Activated gamma-delta T cell treated with Interleukin-2 at 50 U/mL for 16 hours (primary cell): Measurements from ENCODE around the gene CCNQ.

Source experiments
- DNase-seq: peaks from one replicate; pipeline ENCODE4 v3.0.0-alpha.2; 2020

Gene CCNQ

GRCh38 chrX:153637121-153638040, 38.4 kb upstream of the CCNQ start:
- DNase-seq = no peak

GRCh38 chrX:153636716-153637115, 37.8 kb upstream of the CCNQ start:
- DNase-seq = no peak

DNA sequence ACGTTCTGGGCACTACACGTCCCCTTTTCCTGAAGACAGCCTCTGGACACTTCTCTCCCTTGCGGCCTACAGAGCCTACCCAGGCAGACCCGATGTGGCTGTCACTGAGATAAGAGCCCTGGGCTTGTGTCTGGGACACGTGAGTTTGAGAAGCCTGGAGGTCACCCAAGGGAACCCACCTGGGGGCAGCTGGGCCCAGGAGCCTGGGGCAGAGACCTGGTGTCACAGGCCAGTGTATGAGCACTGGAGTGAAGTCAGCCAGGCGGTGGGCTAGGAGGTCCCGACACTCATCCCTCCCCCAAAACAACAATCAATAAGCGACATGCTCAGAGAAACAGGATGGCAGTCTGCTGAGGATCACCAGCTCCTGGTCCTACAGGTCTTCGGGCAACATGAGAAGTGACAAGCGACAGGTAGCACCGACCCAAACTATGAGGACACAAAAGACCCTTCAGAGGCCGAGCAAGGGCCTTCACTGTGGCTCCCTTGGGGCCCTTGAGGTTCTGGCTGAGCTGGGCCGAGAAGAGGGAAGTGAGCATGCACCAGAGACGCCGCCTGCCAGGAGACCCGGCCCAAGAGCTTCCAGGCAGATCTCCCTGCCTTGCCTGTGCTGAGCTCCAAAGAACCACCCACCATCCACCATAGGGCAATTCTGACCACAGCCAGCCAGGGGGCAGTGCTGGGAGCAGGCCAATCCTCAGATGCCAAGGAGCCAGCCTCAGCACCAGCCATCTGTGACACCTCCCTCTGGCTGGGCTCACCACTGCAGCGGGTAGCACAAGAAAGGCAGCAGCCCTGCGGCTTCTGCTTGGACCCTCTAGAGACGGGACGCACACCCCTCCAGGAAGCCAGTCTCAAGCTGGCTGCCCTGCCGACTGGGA, 37.1 kb upstream of the CCNQ start:
- no peak for DNase-seq

- no peak for DNase-seq
Observed at GRCh38 chrX:153635388-153635787, 36.4 kb upstream of the CCNQ start.

DNA sequence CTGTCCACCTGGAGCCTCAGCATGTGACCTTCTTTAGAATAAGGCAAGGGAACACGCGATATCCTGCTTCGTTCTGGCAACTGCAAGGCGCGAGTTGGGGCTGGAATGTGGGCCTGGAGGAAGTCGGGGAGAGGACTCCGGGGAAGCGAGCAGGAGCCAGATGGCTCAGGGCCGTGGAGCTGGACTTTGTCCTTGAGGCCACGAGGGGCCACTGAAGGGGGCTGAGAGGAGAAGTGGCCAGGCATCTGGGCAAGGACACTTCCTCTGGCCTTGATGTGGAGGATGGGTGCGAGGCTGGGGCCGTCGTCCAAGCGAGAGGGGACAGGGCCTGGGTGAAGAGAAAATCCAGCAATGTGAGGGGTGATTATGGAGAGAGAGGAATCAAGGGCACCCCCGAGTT, 35.9 kb upstream of the CCNQ start:
- no peak for DNase-seq

- no peak for DNase-seq
Observed at GRCh38 chrX:153634236-153634635, 35.3 kb upstream of the CCNQ start.

DNA sequence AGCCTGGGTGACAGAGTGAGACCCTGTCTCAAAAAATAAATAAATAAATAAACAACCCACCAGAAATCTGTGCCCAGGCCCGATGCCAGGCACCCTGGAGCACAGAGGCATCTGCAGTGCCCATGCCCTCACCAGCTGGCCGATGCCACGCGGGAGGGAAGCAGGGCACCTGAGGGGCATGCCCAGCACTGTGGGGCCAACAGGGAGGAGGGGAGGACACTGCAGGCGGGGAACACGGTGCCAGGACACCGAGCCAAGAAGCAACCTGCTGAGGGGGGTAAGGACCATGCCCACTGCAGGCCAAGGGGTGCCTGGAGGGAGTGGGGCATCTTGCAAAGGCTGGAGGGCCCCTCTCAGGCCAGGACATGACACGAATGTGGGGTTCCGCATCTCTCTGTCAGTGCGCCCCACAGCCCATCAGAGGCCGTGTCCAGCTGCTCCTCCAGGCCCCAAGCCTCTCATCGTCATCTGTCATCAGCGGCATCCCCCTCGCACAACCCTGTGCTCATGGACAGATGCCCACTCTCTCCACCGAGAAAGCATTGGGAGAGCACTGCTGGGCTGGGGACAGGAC, 34.8 kb upstream of the CCNQ start:
- DNase-seq = no peak

GRCh38 chrX:153633048-153633447, 34.1 kb upstream of the CCNQ start:
- DNase-seq = no peak

- no peak for DNase-seq
Observed at GRCh38 chrX:153632595-153632946, 33.6 kb upstream of the CCNQ start.

DNA sequence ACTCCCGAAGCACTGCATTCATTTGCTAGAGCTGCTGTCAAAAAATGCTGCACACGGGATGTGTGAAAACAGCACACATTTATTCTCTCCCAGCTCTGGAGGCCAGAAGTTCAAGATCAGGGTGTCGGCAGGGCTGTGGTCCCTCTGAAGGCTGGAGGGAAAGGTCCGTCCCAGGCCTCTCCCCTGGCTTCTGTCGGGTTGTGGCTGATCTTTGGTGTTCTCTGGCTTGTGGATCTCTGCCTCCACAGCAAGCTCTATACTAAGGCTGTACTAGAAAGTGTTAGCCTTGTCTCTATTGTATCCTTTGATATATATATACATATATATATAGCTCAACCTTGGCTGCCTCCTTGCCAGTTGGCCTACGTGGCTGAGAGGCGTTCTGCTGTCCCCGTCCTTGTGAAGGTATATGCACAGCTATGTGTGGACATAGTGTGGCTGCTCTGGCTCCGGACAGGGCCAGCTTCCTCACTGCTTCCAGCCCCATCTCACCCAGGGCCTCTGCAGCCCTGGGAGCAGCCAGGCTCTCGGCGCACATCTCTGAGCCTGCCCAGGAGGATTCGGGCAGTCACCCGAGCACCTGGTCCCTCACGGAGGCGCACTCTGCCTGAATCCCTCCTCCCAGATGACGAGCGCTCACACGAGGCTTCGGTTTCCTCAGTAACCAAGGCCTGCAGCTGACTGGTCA, 33.1 kb upstream of the CCNQ start:
- DNase-seq = no peak

- DNase-seq = no peak
Observed at GRCh38 chrX:153631346-153631745, 32.4 kb upstream of the CCNQ start.

GRCh38 chrX:153628665-153629064, 29.7 kb upstream of the CCNQ start:
- no peak for DNase-seq

DNA sequence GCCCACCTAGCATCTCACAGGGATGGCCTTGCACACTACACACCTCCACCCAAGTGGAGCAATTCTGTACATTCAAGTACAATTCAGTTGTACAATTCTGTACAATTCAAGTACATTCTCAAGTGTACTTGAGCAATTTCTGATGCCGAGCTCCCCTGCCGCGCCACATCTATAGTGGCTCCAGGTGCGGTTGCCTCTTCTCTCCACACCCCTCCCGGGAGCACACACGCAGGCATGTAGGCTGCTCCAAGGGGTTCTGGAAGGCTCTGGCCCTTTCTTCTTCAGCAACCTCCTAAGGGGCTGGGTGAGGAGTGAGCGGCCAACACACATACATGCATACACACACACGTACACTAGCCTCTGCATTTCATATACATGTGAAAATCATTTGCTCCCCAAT, 29.2 kb upstream of the CCNQ start:
- DNase-seq = no peak

- no peak for DNase-seq
Observed at GRCh38 chrX:153627675-153628111, 28.8 kb upstream of the CCNQ start.

GRCh38 chrX:153626863-153627674, 28.1 kb upstream of the CCNQ start:
- DNase-seq = no peak

- DNase-seq = no peak
Observed at GRCh38 chrX:153626025-153626633, 27.2 kb upstream of the CCNQ start.

GRCh38 chrX:153625271-153626024, 26.5 kb upstream of the CCNQ start:
- no peak for DNase-seq

GRCh38 chrX:153624196-153625091, 25.5 kb upstream of the CCNQ start:
- no peak for DNase-seq

DNA sequence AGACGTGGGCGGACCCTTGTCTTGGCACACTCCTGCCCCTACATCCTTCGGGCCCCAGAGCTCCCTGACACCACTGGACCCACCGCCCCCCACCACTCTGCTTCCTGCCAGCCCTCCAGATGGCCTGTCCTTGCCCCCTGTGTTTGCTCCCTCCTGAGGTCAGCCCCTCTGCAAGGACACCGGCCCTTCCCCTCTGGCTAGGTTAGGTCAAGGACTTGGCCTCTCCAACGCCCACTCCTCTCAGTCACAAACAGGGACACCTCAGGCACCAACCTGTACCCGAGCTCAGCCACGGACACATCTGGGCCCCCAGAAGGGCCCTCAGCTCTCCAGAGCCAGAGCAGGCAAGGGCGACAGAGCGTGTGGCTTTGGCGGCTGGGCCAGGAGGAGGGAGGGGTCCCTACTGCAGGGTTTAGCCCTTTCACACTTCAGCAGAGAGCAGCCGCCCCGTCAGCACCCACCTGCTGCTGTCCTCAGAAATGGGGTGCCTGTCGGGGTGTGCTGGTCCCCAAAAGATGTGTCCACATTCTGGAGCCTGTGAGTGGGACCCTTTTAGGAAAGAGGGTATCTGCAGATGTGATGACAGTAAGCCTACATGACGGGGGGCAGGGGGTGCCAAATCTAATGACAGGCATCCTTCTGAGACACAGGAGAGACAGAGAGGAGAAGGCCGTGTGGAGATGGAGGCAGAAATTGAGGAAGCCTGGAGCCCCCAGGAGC, 24.5 kb upstream of the CCNQ start:
- no peak for DNase-seq
